Pulmonary artery endothelial cell (primary cell): Measurements from ENCODE around the gene UFL1. TPM values are rescaled to one million over a fixed set of nuclear protein-coding genes. Genes with fewer than 3 reads are reported as not detected.

Experiments used
- DNase-seq: peaks from one replicate; pipeline ENCODE4 v3.0.0-alpha.2; 2011; ENCODE audit warnings: low read depth, low spot score
- total RNA-seq: library from RNA; depleted of rRNA; stranded (reverse); fragments of >200 nt; gene quantifications from 2 replicates; pipeline ENCODE4 v1.2.3, GENCODE V29; 2014

The UFL1 gene
- total RNA-seq, 1 donor from 2014 or later: 21.2 TPM

GRCh38 chr6:96571551-96571950 lies 49.9 kb downstream of the UFL1 start:
- DNase-seq: no peak

GRCh38 chr6:96575359-96575758 lies 53.8 kb downstream of the UFL1 start:
- no peak for DNase-seq

- DNase-seq: no peak
Measured at GRCh38 chr6:96576221-96576620, 54.6 kb downstream of the UFL1 start.

GRCh38 chr6:96582021-96582420 lies 60.4 kb downstream of the UFL1 start:
- DNase-seq: no peak

- no peak for DNase-seq
Measured at GRCh38 chr6:96582436-96582835, 60.8 kb downstream of the UFL1 start.

GRCh38 chr6:96604420-96604819 lies 82.8 kb downstream of the UFL1 start:
- no peak for DNase-seq

Other genes with a start within 250 kb of the UFL1 start
- gene FHL5, start 41.3 kb downstream of the UFL1 start, total RNA-seq: not detected in 2 replicates